ENCODE measurements around the gene C2orf49.
A peak's percentile ranks its signal among the peaks of the same experiment; 100 is the strongest.

Gene C2orf49

GRCh38 chr2:105398336-105399206, 61.2 kb downstream of the C2orf49 start, which contains the start of gene FHL2:
TSS of gene FHL2 (minus strand) at chr2:105399051. CDS start at chr2:105386516, 12,535 bp downstream.
- Mint-ChIP-seq H3K27me3 (ENCODE audit: low read depth) (peaks cover 7% of the 10 kb centered on the region), H3K4me3 (peak within 1 kb of the TSS; percentile 94 to 96 (median 95)), H3K4me1 (peaks cover 50% of the 10 kb centered on the region), H3K9me3 (no peaks in the 10 kb centered on the region), H3K27ac (peak within 1 kb of the TSS; percentile 87 to 96 (median 90)), H3K36me3 (ENCODE audit: low read depth) (peaks cover 15% of the 10 kb centered on the region)
- TF ChIP-seq, protein P1, sequence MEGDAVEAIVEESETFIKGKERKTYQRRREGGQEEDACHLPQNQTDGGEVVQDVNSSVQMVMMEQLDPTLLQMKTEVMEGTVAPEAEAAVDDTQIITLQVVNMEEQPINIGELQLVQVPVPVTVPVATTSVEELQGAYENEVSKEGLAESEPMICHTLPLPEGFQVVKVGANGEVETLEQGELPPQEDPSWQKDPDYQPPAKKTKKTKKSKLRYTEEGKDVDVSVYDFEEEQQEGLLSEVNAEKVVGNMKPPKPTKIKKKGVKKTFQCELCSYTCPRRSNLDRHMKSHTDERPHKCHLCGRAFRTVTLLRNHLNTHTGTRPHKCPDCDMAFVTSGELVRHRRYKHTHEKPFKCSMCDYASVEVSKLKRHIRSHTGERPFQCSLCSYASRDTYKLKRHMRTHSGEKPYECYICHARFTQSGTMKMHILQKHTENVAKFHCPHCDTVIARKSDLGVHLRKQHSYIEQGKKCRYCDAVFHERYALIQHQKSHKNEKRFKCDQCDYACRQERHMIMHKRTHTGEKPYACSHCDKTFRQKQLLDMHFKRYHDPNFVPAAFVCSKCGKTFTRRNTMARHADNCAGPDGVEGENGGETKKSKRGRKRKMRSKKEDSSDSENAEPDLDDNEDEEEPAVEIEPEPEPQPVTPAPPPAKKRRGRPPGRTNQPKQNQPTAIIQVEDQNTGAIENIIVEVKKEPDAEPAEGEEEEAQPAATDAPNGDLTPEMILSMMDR (IDR thresholded peaks at IDR 0.05; ENCODE audit: unreplicated experiment in 3 of 3), result peak; percentile 42 to 49 (median 46)
